ENCODE results near the gene GSAP. TPM values are rescaled to one million over a fixed set of nuclear protein-coding genes. Genes with fewer than 3 reads are reported as not detected.

Gene GSAP
- total and polyA plus RNA-seq, 7 donors: 1.3 to 4.2 (median 2.0) TPM

DNA sequence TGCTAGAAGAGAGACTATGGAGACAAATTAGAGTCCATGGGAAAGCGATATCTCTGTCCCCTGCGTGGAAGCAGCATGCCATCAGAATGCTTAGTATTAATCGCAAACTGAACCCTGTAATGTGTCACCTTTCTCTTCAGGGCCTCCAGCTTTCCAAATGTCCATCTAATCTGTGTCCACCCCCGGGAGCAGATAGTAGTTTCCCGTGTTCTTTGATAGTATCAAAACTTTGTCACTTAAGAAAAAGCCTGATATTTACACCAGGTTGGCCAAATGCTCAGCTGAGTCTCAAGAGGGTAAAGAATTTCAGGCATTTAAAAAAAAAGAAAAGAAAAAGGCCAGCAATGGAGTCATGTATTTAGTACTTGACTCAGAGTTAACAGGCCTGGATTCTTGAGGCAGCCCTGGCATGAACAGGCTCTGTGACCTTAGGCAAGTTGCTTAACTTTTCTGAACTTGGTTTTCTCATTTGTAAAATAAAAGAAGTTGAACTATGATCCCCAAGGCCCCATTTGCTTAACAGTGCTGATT lies 10.4 kb upstream of the GSAP start:
- Histone ChIP-seq H3K4me3 (no peak overlapping the region), H3K4me1 (no peaks in the 10 kb centered on the region), H3K27ac (no peak overlapping the region), H3K9me3 (no peaks in the 10 kb centered on the region), H3K27me3 (ENCODE audit: insufficient read depth in 3 of 3, low read length in 2 of 3) (peaks cover 0 to 7% (median 0%) of the 10 kb centered on the region in 3 donors), H3K36me3 (ENCODE audit: insufficient read depth in 1 of 2, low read depth in 1 of 2) (no peaks in the 10 kb centered on the region)
- DNase-seq (no peak), ATAC-seq (peak in 2 of 4 donors; percentile 22 to 37)
- TF ChIP-seq, protein P1, sequence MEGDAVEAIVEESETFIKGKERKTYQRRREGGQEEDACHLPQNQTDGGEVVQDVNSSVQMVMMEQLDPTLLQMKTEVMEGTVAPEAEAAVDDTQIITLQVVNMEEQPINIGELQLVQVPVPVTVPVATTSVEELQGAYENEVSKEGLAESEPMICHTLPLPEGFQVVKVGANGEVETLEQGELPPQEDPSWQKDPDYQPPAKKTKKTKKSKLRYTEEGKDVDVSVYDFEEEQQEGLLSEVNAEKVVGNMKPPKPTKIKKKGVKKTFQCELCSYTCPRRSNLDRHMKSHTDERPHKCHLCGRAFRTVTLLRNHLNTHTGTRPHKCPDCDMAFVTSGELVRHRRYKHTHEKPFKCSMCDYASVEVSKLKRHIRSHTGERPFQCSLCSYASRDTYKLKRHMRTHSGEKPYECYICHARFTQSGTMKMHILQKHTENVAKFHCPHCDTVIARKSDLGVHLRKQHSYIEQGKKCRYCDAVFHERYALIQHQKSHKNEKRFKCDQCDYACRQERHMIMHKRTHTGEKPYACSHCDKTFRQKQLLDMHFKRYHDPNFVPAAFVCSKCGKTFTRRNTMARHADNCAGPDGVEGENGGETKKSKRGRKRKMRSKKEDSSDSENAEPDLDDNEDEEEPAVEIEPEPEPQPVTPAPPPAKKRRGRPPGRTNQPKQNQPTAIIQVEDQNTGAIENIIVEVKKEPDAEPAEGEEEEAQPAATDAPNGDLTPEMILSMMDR (IDR thresholded peaks at IDR 0.05): no peak
- intact Hi-C loops (cut with DNase I): no loop called here
- WGBS, 3 donors: 30 to 52% (median 35%) methylated on average over 5 of the region's 5 CpGs

DNA sequence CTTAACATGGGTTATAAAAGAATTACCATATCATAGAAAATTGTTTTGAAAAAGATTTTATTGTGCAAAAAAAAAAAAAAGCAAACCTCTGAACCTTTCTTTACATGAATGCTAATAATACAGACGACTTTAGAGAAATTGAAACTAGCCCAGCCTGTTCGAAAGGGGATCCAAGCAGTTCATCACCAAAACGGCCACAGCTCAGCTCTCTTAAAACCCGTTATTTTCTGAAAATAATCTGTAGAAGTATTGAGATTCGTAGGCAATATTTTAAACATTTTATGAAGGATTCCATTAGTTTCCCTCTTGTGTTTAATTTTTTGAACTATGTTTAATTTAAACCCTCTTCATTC lies 9.9 kb upstream of the GSAP start:
- intact Hi-C loops (cut with DNase I): no loop called here
- ATAC-seq: no peak

DNA sequence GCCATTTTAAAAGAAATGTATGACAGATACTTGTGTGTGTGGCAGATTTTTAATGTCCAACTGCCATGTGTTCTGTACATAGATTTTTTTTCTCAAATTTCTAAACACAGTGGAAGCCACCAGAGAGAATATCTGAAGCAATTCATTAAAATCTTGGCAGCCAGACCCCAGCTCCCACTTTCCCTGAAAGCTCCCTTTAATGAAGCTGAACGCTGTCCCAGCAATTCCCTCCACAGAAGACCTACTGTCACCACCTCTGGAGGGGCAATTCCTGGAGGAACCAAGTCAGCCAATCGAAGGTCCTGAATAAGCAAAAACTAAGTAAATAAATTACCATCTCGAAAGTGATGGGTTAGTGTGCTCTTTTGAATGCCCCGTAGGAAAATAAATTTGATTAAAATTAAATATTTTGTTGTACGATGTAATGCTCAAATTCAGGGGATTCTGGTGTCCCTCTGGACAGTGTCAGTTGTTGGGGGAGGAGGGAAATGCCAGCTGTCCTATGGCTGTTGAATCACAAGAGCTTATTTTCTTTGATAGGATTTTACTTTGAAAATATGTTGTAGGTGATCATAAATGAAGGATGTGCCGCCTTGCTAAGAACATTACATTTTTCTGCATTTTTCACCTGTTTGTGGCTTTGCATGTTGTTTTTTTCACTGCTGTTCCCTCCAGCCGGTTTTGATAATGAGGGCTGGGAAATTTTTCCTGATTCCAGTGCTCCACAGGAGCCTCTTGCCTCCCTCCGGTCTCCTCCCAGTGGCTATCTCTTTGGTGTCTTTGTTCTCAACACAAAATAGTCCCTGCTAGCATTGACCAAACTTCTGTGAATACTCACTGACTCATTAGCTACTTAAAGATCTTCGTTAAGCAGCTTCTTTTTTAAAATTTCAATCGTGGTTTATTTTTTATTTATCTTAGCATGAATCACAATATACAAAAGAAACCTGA lies 9.2 kb upstream of the GSAP start:
- no peaks in the 10 kb centered on the region for H3K36me3 ChIP-seq (ENCODE audit: insufficient read depth in 1 of 2, low read depth in 1 of 2)
- H3K4me3 ChIP-seq: peak overlapping the region; percentile 13
- intact Hi-C loops (cut with DNase I): no loop called here
- WGBS, 3 donors: 19 to 38% (median 26%) methylated on average over 10 of the region's 10 CpGs
- no peaks in the 10 kb centered on the region for H3K9me3 ChIP-seq
- peaks cover 0 to 7% (median 0%) of the 10 kb centered on the region in 3 donors for H3K27me3 ChIP-seq (ENCODE audit: insufficient read depth in 3 of 3, low read length in 2 of 3)
- no peak for DNase-seq
- TF ChIP-seq, protein P1 (IDR thresholded peaks at IDR 0.05): no peak
- no peaks in the 10 kb centered on the region for H3K4me1 ChIP-seq
- H3K27ac ChIP-seq: no peak overlapping the region
- peak in 1 of 4 donors; percentile 45 for ATAC-seq

More for the DNA sequence above, 9.9 kb upstream of the GSAP start:
- no peak for DNase-seq
- H3K36me3 ChIP-seq (ENCODE audit: insufficient read depth in 1 of 2, low read depth in 1 of 2): no peaks in the 10 kb centered on the region
- TF ChIP-seq, protein P1 (IDR thresholded peaks at IDR 0.05): no peak
- no peaks in the 10 kb centered on the region for H3K9me3 ChIP-seq
- peak overlapping the region; percentile 13 for H3K4me3 ChIP-seq
- H3K4me1 ChIP-seq: no peaks in the 10 kb centered on the region
- peaks cover 0 to 7% (median 0%) of the 10 kb centered on the region in 3 donors for H3K27me3 ChIP-seq (ENCODE audit: insufficient read depth in 3 of 3, low read length in 2 of 3)
- WGBS, 3 donors: 23 to 43% (median 29%) methylated on average over 5 of the region's 5 CpGs
- no peak overlapping the region for H3K27ac ChIP-seq

DNA sequence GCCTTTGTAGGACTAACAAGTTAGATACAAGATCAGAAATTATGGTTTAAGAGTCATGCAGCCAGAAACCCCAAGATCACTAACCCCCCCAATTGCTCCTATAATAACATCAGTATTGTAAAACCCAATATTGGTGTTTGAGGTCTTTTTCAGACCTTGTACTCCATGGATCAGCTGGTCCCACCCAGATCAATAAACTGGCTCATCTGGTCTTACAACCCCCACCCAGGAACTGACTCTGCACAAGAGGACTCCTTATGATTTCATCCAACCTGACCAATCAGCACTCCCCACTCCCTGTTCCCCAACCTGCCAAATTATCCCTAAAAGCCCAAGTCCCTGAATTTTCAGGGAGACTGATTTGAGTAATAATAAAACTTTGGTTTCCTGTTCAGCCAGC lies 6.4 kb upstream of the GSAP start:
- Histone ChIP-seq H3K27ac (no peak overlapping the region), H3K27me3 (ENCODE audit: insufficient read depth in 3 of 3, low read length in 2 of 3) (peaks cover 0 to 7% (median 0%) of the 10 kb centered on the region in 3 donors), H3K4me3 (no peak overlapping the region), H3K36me3 (ENCODE audit: insufficient read depth in 1 of 2, low read depth in 1 of 2) (no peaks in the 10 kb centered on the region), H3K4me1 (no peaks in the 10 kb centered on the region), H3K9me3 (no peaks in the 10 kb centered on the region)
- no peak for ATAC-seq
- intact Hi-C loops (cut with DNase I): no loop called here
- TF ChIP-seq, protein P1 (IDR thresholded peaks at IDR 0.05): no peak
- no peak for DNase-seq
